GM18907 (cell line): ENCODE measurements around the gene CNTRL.
"Not testable (repeated sequence)": the region's sequence is repeated elsewhere in the genome, so short reads cannot be mapped to it uniquely, and the experiment has no call there.

Experiments
- ATAC-seq: cut with Tn5 transposase; IDR thresholded peaks from one replicate; pipeline ENCODE4 v1.9.1; 2021; ENCODE audit warnings: mild to moderate bottlenecking, moderate library complexity; ENCODE audit not compliant: unreplicated experiment

Gene CNTRL

DNA sequence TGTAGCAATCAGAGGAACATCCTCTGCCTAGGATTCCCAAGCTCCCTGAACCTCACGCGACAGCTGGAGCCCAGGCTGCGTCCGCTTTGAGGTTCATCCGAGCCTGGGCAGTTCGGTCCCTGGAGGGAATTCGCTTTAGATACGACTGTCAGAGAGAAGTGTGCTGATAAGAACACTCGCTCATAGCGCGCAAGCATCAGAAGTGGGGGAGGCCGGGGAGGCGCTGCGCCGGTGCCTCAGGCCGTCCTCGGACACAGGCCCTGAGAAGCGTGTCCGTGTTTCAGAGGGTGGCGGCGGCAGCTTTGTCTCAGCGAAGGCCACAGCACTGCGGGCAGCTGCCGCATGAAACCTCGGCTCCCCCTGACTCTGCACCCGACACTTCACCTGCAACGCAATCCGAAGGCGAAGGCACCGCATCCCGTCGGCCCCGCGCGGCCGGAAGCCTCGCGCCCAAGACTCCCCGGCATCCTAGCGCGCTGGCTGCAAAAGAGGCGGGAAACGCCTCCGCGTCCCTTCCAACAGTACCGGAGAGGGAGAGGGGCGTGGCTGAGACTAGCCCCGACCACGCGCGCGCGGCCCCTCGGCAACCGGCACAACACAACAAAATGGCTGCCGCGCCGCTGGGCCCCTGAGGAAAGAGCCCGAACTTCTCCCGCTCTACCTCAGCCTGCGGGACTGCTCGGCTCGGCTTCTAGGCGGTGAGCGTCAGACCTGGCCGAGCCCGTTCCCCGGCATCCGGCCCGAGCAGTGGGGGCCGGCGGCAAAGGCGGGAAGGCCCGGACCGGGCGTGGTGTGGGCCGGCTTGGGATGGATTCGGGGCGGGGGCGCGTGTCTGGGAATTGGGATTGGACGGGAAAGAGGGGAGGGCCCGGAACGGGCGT, at the start of gene CNTRL:
Gene CNTRL (plus strand): TSS at position 586 of the 881 bp plus-strand sequence. CDS start 13,372 bp downstream, outside the sequence.
- peak; percentile 73 for ATAC-seq

DNA sequence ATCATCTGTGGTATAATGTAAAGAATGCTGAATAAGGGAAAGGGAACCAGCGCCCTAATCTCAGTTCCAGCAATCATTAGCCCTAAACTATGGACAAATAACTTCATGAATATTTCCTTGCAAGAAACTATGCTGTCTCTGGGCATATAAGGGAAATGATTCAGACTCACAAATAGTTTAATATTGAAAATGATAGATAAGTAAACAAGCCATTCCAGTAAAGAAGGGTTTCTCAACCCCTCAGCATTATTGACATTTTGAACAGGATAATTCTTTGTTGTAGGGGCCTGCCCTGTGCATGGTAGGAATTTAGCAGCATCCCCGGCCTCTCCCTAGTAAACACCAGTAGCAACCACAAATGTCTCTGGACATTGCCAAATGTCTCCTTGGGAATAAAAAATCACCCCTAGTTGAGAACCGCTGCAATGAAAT, 48.5 kb upstream of the CNTRL start:
- ATAC-seq: no peak

DNA sequence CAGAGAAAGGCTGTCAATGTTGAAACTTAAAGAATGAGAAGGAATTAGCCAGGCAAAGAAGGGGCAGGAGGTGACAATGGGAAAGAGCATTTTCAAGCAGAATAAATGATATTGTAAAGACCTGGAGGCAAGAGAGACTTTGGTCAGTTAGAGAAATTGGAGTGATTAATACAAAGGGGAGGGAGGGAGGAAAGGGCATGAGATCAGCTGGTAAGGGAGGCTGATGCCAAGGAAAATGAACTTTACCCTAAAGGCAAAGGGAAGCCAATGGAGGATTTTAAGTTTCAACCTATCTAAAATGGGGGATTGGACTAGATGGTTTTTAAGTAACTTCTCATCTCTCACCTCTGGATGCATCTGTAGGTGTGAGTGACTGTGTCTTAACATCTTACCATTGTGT, 48.0 kb upstream of the CNTRL start:
- ATAC-seq: no peak

DNA sequence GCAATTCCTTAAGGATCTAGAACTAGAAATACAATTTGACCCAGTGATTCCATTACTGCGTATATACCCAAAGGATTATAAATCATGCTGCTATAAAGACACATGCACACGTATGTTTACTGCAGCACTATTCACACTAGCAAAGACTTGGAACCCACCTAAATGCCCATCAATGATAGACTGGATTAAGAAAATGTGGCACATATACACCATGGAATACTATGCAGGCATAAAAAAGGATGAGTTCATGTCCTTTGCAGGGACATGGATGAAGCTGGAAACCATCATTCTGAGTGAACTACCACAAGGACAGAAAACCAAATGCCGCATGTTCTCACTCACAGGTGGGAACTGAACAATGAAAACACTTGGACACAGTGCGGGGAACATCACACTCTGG, 46.5 kb upstream of the CNTRL start:
- not testable (repeated sequence) for ATAC-seq

DNA sequence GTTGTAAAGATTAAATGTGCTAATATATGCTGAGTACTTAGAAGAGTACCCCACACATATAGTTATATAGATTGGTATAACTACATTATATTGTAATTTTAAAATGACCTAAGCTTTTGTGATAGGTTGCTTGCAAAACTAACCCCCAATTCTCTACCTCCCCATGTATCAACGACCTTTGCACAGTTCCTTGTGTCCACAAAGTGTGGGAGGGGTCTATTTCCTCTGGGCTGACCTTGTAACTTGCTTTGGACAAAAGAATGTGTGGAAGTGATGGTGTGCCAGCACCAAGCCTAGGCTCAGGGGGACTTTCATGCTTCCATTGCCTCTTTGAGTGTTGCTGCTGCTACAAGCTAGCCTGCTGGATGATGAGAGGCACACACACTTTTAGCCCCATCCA, 45.3 kb upstream of the CNTRL start:
- ATAC-seq: no peak

GRCh38 chr9:121034529-121034928, 40.2 kb upstream of the CNTRL start:
- ATAC-seq: no peak

DNA sequence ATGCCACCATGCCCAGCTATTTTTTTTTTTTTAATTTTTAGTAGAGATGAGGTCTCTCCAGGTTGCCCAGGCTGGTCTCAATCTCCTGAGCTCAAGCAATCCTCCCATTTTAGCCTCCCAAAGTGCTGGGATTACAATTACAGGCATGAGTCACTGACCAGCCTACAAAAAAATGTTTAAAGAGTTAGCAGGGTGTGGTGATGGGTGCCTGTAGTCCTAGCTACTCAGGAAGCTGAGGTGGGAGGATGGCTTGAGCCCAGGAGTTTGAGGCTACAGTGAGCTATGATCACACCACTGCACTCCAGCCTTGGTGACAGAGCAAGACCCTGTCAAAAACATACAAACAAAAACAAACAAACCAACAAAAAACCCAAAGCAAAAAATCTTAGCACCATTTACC, 39.0 kb upstream of the CNTRL start:
- not testable (repeated sequence) for ATAC-seq

GRCh38 chr9:121038362-121038761, 36.4 kb upstream of the CNTRL start:
- no peak for ATAC-seq

DNA sequence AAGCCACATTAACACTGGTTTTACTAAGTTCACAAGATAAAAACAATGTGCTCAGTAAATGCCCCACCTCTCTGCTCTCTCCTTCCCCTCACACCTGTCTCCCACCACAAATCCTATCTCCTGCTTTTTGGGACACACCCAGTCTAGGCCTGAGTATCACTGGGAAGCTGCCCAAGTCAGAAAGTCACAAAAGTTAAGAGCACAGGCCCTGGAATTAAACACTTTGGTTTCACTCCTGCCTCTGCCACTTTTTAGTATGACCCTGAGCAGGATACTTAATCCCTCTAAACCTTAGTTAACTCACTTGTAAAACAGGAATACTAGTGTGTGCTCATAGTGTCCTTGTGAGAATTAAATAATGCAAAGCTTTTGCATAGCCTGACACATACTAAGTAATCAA, 36.0 kb upstream of the CNTRL start:
- ATAC-seq: no peak

DNA sequence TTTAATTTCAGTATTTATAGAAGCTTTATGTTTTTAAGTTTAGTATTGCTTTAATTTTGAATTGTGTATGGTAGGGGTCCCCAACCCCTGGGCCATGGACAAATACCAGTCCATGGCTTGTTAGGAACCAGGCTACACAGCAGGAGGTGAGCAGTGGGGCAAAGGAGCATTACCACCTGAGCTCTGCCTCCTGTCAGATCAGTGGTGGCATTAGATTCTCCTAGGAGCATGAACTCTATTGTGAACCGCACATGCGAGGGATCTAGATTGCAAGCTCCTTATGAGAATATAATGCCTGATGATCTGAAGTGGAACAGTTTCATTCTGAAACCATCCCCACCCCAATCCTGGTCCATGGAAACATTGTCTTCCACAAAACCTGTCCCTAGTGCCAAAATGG, 26.6 kb upstream of the CNTRL start:
- no peak for ATAC-seq

GRCh38 chr9:121048618-121049017, 26.1 kb upstream of the CNTRL start:
- no peak for ATAC-seq

- no peak for ATAC-seq
Observed at GRCh38 chr9:121050128-121050988, 24.4 kb upstream of the CNTRL start, which contains the start of gene C5. Gene C5, minus strand, starts transcription at chr9:121050275. Its CDS starts 29 bp downstream, at chr9:121050246.

- no peak for ATAC-seq
Observed at GRCh38 chr9:121053544-121053943, 21.2 kb upstream of the CNTRL start.

GRCh38 chr9:121055642-121056143, 19.1 kb upstream of the CNTRL start:
- no peak for ATAC-seq

DNA sequence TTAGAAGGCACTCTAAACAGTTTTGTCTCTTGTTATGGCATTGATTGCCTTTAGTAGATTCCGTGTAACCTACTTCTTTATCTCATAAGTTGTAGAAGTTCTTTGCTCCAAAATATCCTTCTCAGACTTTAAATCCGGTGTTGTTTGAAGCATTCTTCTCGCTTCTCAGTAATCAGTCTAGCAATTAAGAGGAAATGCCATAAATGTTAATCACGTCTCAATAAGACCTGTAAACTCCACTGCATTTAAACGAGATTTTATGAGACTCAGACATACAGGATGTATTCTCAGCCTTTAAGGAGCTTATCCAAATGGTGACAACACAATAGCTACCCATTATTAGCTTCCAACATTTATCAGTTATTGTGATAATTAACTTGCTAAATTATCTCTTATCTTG, 16.9 kb upstream of the CNTRL start:
- ATAC-seq: no peak

GRCh38 chr9:121059513-121059912, 15.2 kb upstream of the CNTRL start:
- no peak for ATAC-seq

- peak; percentile 49 for ATAC-seq
Observed at GRCh38 chr9:121059998-121060636, 14.6 kb upstream of the CNTRL start.

GRCh38 chr9:121066850-121067249, 7.9 kb upstream of the CNTRL start:
- ATAC-seq: no peak

DNA sequence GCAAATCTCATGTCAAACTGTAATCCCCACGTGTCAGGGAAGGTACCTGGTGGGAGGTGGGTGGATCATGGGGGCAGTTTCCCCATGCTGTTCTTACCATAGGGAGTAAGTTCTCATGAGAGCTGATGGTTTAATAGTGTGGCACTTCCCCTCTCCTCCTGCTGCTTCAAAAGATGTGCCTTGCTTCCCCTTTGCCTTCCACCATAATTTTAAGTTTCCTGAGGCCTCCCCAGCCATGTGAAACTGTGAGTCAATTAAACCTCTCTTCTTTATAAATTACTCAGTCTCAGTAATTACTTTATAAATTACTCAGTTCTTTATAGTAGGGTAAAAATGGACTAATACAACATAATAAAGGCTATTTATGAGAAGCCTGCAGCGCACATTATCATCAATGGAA, 7.1 kb upstream of the CNTRL start:
- ATAC-seq: no peak

DNA sequence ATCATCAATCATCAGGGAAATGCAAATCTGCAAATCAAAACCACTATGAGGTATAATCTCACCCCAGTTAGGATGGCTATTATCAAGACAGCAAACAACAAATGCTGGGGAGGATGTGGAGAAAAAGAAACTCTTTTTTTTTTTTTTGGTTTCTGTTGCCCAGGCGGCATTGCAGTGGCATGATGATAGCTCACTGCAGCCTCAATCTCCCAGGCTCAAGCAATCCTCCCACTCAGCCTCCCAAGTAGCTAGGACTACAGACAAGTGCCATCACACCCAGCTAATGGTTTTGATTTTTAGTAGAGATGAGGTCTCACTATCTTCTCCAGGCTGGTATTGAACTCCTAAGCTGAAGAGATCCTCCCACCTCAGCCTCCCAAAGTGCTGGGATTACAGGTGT, 5.4 kb upstream of the CNTRL start:
- no peak for ATAC-seq

DNA sequence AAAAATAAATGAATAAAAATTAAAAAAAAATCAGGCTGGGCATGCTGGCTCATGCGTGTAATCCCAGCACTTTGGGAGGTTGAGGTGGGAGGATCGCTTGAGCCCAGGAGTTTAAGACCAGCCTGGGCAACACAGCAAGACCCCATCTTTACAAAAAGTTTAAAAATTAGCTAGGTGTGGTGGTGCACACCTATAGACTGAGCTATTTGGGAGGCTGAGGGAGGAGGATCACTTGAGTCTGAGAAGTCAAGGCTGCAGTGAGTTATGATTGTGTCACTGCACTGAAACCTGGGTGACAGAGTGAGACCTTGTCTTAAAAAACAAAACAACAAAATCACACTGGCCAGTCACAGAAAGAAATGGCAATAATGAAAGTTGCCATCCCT, 3.4 kb upstream of the CNTRL start:
- ATAC-seq: peak; percentile 7
